HG02970 (cell line): ENCODE measurements around the gene MPZL2.
A peak's percentile ranks its signal among the peaks of the same experiment; 100 is the strongest.

Experiments used
- ATAC-seq: cut with Tn5 transposase; IDR thresholded peaks from one replicate; pipeline ENCODE4 v1.9.1; 2021; ENCODE audit warnings: mild to moderate bottlenecking, moderate library complexity, moderate number of reproducible peaks; ENCODE audit not compliant: unreplicated experiment, low FRiP score

The MPZL2 gene

GRCh38 chr11:118283756-118284350 lies 19.8 kb upstream of the MPZL2 start:
- no peak for ATAC-seq

DNA sequence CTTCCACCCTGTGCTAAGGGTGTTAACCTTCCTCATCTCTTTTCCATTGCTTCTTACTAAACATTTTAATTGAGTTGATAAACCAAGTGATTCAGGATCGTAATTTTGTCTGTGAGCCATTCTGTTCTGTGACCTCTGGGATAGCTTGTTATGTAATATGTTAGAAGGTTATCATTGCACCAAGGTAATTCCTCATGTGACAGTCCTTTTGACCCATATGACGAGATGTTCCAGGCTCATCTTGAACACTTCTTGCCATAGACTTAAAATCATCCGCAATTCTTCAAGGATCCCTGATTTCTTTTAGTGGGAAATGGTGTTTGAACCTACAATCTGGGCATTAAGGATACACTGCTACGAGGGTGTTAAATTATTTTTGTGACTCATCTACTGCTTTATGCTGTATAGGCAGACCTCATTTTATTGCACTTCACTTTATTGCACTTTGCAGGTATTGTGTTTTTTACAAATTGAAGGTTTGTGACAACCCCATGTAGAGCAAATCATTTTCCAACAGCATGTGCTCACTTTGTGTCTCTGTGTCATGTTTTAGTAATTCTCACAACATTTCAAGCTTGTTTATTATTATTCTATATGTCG lies 19.0 kb upstream of the MPZL2 start:
- no peak for ATAC-seq

- no peak for ATAC-seq
Measured at GRCh38 chr11:118282606-118283005, 18.5 kb upstream of the MPZL2 start.

DNA sequence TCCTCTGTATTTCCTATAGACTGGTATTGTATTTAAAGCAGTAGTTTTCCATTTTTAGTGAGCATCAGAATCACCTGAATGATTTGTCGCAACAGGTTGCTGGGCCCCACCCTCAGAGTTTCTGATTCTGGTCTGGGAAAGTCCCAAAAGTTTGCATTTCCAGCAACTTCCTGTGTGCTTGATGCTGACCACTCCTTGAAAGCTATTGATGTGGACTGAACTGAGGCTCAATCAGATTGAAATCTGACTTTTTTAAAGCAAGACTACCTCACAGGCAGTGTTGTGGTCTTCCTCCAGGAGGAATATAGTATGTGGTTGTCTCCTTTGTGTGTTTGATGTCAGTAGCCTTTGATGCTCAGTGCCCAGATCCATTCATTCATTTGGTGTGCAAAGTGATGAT lies 17.2 kb upstream of the MPZL2 start:
- no peak for ATAC-seq

DNA sequence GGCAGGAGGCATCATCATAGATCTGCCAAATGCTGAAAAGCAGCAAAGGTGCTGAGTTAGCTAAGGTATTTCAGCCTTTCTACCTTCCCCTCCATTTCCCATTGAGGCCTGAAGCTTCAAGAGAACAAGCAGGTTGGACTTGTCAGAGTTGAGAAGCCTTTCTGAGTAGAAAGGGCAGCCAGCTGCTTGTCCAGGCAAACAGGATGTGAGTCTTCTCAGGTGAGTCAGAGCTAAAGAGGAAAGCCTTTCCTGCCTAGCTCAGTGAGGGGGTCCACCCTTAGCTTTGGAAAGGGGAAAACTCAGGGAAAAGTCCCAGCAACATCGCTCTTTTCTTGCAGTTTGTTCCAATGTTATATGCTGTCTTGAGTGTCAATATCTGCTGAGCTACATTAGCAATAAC lies 13.2 kb upstream of the MPZL2 start:
- no peak for ATAC-seq

GRCh38 chr11:118276422-118276821 lies 12.3 kb upstream of the MPZL2 start:
- ATAC-seq, result no peak

- no peak for ATAC-seq
Measured at GRCh38 chr11:118275176-118275575, 11.1 kb upstream of the MPZL2 start.

- no peak for ATAC-seq
Measured at GRCh38 chr11:118274186-118274585, 10.1 kb upstream of the MPZL2 start.

GRCh38 chr11:118272001-118272400 lies 7.9 kb upstream of the MPZL2 start:
- no peak for ATAC-seq

GRCh38 chr11:118267486-118267885 lies 3.4 kb upstream of the MPZL2 start:
- ATAC-seq, result no peak

- no peak for ATAC-seq
Measured at GRCh38 chr11:118265954-118266353, 1.9 kb upstream of the MPZL2 start.

DNA sequence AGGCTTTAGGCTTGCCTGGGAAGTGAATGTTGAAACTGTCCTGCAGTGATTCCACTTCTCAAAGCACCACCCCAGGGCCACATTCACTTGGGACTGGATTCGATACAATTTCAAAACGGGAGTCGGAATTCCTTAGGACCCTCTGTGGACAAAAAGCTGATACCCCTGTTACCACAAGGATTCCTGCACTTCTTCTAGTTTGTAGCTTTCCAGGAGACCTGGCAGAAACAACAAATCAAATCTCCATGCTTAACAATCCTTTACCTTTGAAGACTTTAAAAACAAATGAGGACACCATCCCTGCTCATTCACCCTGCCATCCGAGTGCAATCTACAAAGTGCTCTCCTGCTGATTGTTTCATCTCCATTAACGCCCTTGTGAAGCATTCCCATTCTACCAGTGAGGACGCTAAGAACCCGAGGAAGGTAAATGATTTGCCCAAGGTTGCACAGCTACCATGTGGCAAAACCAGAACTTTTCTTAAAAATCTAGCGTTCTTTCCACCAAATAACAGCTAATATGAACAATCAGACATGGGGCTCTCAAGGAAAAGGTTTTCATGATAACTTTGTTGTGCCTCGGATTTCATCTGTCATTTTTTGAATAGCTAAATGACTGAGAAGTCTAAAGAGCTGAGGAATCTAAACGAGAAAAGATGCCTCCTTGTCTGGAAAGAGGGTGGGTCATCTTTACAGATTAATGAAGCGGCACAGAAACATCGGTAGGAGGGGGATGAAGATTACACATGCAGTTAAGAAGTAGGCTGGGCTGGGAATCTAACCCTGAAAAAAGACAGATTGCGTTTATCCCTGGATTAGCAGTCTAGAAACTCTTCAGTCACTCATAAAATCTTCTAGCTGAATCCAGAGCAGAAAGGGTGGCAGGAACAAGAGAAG lies 720 bp upstream of the MPZL2 start:
- ATAC-seq, result no peak

GRCh38 chr11:118263112-118263511 lies 985 bp downstream of the MPZL2 start:
- no peak for ATAC-seq

DNA sequence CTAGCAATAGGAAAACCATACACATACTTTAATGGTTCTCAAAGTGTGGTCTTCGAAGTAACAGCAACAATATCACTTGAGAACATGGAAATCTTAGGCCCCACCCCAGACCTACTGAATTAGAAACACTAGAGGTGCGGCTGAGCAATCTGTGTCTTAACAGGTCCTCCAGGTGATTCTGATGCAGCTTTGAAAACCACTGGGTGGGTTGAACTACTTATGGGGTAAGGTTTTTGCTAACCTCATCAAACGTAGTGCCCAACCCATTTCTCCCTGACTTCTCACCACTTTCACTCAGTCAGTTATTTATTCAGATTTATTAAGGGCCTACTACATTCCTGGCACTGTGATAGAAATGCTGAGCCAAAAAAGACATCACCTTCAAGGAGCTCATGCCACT lies 3.7 kb downstream of the MPZL2 start:
- ATAC-seq, result no peak

- ATAC-seq, result no peak
Measured at GRCh38 chr11:118259138-118259537, 5.0 kb downstream of the MPZL2 start.

GRCh38 chr11:118258410-118258809 lies 5.7 kb downstream of the MPZL2 start:
- ATAC-seq, result no peak

DNA sequence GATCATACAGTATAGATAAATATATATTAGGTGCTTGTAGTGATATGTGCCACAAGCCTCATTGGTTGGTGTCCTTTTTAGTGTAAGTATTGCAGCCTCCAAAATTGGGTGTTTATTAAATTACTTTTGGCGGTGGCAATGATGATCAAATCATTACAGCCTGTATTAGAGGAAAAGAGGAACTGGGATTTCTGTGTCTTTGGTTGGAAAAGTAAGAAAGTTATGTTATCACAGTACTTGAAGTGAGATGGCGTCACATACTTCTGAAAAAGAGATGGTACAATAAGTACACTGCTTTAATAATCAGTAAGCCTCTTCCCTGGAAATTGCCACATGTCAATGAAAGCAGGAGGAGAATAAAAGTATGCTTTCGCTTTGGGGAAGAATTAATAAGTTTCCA lies 11.4 kb downstream of the MPZL2 start:
- ATAC-seq, result no peak

GRCh38 chr11:118251858-118252652 lies 12.0 kb downstream of the MPZL2 start, which contains the start of gene MPZL3:
Gene MPZL3, minus strand, starts transcription at chr11:118252365. Its CDS starts 71 bp downstream, at chr11:118252294.
- peak; percentile 62 for ATAC-seq

- ATAC-seq, result no peak
Measured at GRCh38 chr11:118247041-118247440, 17.1 kb downstream of the MPZL2 start.

DNA sequence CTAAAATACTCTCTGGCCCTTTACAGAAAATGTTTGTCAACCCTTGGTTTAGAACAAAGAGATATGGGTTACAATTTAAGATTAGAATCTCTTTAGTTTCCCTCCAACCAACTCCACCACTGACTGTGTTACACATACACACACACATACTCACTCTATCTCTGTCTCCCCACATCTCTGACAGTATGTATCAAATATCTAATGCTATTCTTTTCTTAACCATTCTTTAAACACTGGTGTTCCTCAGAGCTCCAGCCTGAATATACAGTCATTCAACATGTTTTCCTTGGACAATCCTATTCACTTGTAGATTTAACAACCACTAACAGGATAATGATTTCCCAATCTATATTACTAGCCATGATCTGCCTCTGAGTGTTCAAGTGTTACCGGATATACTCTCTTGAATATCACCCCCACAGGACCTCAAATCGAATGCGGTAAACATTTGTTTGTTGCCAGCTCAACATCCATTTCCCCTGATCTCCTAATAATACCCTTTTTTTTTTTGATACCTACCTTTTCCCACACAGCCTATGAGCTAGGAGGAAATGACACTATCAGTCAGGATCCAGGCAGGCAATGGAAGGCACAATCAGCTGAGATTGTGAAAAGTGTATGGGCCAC lies 18.0 kb downstream of the MPZL2 start:
- no peak for ATAC-seq
